Osteocyte (in vitro differentiated cells): ENCODE measurements around the gene LILRB2. TPM values are rescaled to one million over a fixed set of nuclear protein-coding genes. Genes with fewer than 3 reads are reported as not detected.
"Not testable (repeated sequence)": the region's sequence is repeated elsewhere in the genome, so short reads cannot be mapped to it uniquely, and the experiment has no call there.

Experiments used
- DNase-seq: peaks from one replicate; pipeline ENCODE4 v3.0.0; 2021; ENCODE audit warnings: mixed read lengths; ENCODE audit not compliant: unreplicated experiment; ENCODE audit errors: extremely low spot score
- H3K27ac Mint-ChIP-seq: one replicate; pipeline ENCODE4 v1.8.0; 2021; ENCODE audit warnings: mild to moderate bottlenecking, mixed read lengths; ENCODE audit not compliant: unreplicated experiment
- H3K27me3 Mint-ChIP-seq: one replicate; pipeline ENCODE4 v1.8.0; 2021; ENCODE audit warnings: mixed read lengths; ENCODE audit not compliant: unreplicated experiment
- H3K36me3 Mint-ChIP-seq: one replicate; pipeline ENCODE4 v1.8.0; 2021; ENCODE audit warnings: mixed read lengths; ENCODE audit not compliant: unreplicated experiment
- H3K4me1 Mint-ChIP-seq: one replicate; pipeline ENCODE4 v1.8.0; 2021; ENCODE audit warnings: mixed read lengths; ENCODE audit not compliant: unreplicated experiment
- H3K4me3 Mint-ChIP-seq: one replicate; pipeline ENCODE4 v1.8.0; 2021; ENCODE audit warnings: mild to moderate bottlenecking, moderate library complexity, mixed read lengths; ENCODE audit not compliant: unreplicated experiment
- H3K9me3 Mint-ChIP-seq: one replicate; pipeline ENCODE4 v1.8.0; 2021; ENCODE audit warnings: mixed read lengths; ENCODE audit not compliant: unreplicated experiment
- total RNA-seq: library from RNA; stranded (reverse); gene quantifications from 2 replicates; pipeline ENCODE4 v1.2.1, GENCODE V29; 2021
- TF ChIP-seq, protein P1 (sequence below): fragments of 200-600 bp; sonication (generic); IDR thresholded peaks from 2 replicates; pipeline ENCODE4 v1.5.0; 2021; ENCODE audit warnings: antibody characterized with exemption, mild to moderate bottlenecking, moderate library complexity

LILRB2 gene
- total RNA-seq, 1 donor from 2014 or later: not detected

DNA sequence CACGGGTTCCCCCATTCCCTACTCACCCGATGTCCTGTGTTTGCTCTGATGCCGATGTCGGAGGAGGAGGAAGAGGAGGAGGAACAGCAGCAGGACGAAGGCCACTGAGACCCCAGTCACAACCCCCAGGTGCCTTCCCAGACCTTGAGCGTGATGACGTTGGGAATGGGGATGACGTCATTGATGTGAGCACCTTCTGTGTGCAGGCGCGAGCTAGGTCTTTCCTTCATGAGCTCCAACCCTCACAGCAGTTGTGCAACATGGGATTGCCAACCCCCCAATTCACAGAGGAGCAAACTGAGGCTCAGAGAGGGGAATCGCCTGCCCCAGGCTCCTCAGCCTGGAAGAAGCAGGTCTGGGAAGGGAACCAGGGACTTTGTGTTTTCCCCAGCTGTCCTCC is 28.1 kb downstream of the LILRB2 start:
- no peak overlapping the region for H3K4me3 Mint-ChIP-seq
- H3K9me3 Mint-ChIP-seq: no peaks in the 10 kb centered on the region
- H3K36me3 Mint-ChIP-seq: no peaks in the 10 kb centered on the region
- no peak overlapping the region for H3K27ac Mint-ChIP-seq
- TF ChIP-seq, protein P1, sequence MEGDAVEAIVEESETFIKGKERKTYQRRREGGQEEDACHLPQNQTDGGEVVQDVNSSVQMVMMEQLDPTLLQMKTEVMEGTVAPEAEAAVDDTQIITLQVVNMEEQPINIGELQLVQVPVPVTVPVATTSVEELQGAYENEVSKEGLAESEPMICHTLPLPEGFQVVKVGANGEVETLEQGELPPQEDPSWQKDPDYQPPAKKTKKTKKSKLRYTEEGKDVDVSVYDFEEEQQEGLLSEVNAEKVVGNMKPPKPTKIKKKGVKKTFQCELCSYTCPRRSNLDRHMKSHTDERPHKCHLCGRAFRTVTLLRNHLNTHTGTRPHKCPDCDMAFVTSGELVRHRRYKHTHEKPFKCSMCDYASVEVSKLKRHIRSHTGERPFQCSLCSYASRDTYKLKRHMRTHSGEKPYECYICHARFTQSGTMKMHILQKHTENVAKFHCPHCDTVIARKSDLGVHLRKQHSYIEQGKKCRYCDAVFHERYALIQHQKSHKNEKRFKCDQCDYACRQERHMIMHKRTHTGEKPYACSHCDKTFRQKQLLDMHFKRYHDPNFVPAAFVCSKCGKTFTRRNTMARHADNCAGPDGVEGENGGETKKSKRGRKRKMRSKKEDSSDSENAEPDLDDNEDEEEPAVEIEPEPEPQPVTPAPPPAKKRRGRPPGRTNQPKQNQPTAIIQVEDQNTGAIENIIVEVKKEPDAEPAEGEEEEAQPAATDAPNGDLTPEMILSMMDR: no peak
- H3K27me3 Mint-ChIP-seq: peaks cover 8% of the 10 kb centered on the region
- no peak for DNase-seq
- peaks cover under 1% of the 10 kb centered on the region for H3K4me1 Mint-ChIP-seq

DNA sequence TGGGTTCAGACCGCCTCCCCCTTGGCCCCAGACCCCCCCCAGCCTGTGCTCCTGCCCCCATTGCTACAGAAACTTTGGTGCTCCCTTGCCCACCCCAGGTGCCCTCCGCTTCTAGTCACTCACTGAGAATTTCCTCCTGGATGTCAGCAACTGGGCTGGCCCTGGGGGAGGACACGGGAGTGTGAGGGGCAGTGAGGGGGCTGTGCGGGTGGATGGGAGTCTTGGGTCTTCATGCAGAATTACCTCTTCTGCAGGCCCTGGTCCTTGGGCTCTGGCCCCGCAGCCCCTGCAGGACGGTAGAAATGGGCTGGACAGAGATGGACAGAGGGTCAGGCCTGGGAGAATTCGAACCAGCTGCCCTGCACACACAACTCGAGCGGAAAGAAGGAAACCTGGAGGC is 28.7 kb downstream of the LILRB2 start:
- TF ChIP-seq, protein P1: no peak
- Mint-ChIP-seq H3K9me3 (no peaks in the 10 kb centered on the region), H3K27me3 (peaks cover 6% of the 10 kb centered on the region), H3K4me3 (no peak overlapping the region), H3K27ac (no peak overlapping the region), H3K36me3 (no peaks in the 10 kb centered on the region), H3K4me1 (peaks cover 3% of the 10 kb centered on the region)
- DNase-seq: no peak

DNA sequence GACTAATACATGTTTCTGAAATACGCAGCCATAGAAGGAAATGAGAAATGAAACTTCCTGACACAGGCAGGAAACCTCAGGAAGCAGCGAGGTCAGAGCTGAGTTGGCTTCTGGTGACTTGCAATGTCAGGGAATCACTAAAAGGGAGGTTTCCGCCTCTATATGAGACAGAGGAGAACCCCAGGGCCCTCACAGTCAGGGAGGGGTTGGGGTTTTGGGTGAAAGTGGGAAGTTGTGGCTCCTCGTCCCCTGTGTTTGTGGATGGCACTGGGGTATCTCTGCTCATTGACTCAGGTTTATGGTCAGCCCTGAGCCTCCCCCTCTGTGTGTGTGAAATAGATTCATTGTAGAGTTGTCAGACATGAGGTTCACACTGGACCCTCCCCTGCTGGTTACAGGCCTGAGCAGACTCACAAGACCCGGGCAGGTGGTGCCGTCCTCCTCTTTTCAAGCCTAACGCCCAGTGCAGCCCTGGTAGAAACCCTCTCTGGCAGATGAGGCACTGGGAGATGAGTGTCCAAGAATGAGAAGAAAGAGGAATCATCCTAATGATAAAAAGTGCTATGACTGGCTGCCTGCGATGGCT is 32.8 kb downstream of the LILRB2 start:
- TF ChIP-seq, protein P1: no peak
- Mint-ChIP-seq H3K9me3 (no peaks in the 10 kb centered on the region), H3K27ac (no peak overlapping the region), H3K4me3 (no peak overlapping the region), H3K36me3 (no peaks in the 10 kb centered on the region), H3K27me3 (peaks cover 6% of the 10 kb centered on the region), H3K4me1 (peaks cover 3% of the 10 kb centered on the region)
- no peak for DNase-seq

DNA sequence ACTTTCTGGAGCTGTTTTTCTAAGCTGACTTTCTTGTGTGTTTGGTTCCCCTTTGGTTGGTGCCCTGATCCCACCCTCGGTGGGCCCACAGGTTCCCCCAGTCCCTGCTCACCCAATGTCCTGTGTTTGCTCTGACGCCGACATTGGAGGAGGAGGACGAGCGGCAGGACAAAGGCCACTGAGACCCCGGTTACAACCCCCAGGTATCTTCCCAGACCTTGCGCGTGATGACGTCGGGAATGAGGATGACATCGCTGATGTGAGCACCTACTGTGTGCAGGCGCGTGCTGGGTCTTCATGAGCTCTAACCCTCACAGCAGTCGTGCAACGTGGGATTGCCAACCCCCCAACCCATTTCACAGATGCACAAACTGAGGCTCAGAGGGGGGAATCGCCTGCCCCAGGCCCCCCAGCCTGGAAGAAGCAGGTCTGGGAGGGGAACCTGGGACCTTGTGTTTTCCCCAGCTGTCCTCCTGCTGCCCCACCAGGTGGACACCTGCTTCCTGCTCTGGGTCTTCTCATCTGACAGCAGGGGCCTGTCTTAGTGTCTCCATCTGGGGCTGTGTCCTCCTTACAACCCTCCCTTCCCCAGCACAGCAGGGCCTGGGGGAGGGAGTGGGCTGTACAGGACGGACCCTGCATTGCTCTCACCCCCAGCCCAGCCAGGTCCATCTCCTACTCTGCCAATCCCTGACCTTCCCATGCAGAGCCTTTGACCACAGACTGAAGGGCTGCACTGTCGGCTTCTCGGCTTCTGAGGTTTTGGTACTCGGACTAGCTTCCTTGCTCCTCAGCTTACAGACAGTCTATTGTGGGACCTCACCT is 33.6 kb downstream of the LILRB2 start:
- Mint-ChIP-seq H3K4me3 (no peak overlapping the region), H3K36me3 (no peaks in the 10 kb centered on the region), H3K27ac (no peak overlapping the region), H3K9me3 (no peaks in the 10 kb centered on the region), H3K27me3 (peaks cover 6% of the 10 kb centered on the region), H3K4me1 (peaks cover 3% of the 10 kb centered on the region)
- DNase-seq: no peak
- TF ChIP-seq, protein P1: no peak

DNA sequence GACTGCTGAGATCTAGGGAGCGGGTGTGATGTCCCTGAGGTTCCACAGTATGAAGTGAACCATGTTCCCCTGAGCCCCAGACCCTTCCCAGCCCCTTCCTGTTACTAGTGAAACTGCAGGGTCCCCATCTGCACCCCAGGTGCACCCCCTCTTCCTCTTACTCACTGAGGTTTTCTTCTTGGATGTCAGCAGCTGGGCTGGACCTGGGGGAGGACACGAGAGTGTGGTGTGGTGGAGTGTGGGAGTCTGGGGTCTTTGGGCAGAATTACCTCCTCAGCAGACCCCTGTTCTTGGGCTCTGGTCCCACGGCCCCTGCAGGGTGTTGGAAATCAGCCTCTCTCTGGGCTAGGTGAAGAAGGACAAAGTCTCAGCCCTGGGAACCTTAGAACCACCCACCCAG is 35.0 kb downstream of the LILRB2 start:
- no peaks in the 10 kb centered on the region for H3K36me3 Mint-ChIP-seq
- no peak overlapping the region for H3K27ac Mint-ChIP-seq
- no peak overlapping the region for H3K4me3 Mint-ChIP-seq
- no peaks in the 10 kb centered on the region for H3K9me3 Mint-ChIP-seq
- TF ChIP-seq, protein P1: no peak
- peaks cover 6% of the 10 kb centered on the region for H3K27me3 Mint-ChIP-seq
- H3K4me1 Mint-ChIP-seq: peaks cover 3% of the 10 kb centered on the region
- no peak for DNase-seq

DNA sequence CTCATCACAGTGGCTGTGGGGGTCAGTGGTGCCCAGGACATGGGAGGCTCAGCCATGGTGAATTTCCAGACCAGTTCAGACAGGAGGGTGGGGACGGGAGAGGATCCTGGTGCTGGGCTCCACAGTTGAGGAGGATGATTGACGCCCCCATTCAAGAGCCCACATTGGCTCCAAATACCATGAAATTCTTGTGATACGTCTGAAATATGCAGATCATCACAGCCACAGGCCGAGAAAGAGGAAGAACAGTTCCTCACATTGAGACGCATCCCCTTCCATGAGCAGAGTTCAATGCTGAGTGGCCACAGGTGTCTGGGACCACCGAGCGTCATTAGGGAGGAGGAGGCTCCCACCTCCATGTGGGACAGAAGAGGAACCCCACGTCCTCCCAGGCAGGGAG is 37.1 kb downstream of the LILRB2 start:
- H3K4me3 Mint-ChIP-seq, DNase-seq, H3K9me3 Mint-ChIP-seq, H3K27me3 Mint-ChIP-seq, H3K4me1 Mint-ChIP-seq, H3K36me3 Mint-ChIP-seq, H3K27ac Mint-ChIP-seq: not testable (repeated sequence)

DNA sequence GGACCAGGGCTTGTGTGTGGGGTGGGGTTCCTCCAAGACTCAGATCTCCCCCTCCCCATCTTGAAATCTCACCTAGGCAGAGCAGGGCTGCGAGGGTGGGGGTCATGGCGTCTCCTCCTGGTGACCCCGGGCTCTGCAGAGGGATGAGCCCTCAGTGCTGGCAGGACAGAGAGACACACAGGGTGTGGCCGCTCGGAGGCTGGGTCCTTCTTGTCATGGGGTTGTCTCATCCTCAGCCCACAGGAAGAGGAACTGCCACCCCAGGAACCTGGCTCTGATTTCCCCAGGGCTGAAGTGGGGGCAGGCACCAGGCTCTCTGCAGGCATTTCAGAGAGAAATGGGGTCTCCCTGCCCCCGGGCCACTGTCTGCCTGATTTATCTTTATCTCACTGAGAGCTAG is 38.3 kb downstream of the LILRB2 start, which contains the start of gene LILRA6:
LILRA6 (minus strand) TSS at position 145 of the 400 bp plus-strand sequence.
- H3K9me3 Mint-ChIP-seq, H3K27me3 Mint-ChIP-seq, H3K27ac Mint-ChIP-seq, DNase-seq, H3K4me1 Mint-ChIP-seq, H3K36me3 Mint-ChIP-seq, H3K4me3 Mint-ChIP-seq: not testable (repeated sequence)
